ENCODE results near the gene DLAT.
"Not testable (repeated sequence)": the region's sequence is repeated elsewhere in the genome, so short reads cannot be mapped to it uniquely, and the experiment has no call there.

DLAT gene

DNA sequence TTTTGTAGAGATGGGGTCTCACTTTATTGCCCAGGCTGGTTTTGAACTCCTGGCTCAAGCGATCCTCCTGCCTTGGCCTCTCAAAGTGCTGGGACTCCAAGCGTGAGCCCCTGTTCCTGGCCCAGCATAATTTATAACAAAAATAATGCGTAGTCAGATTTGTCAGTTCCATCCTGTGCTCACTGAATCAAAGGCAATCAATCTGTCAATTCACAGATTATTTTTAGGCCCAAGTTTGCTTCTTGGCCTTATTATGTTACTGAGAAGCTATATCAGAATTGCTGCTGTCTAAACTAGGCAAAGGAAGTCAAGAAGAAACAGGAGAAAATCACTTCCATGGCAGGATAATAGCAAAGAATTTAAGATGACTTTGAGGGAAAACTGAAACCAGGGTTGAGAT is 8.7 kb downstream of the DLAT start:
- H3K36me3 ChIP-seq: peaks cover 30% of the 10 kb centered on the region
- H3K27ac ChIP-seq: no peak overlapping the region
- H3K9me3 ChIP-seq: no peaks in the 10 kb centered on the region
- TF ChIP-seq, protein P1, sequence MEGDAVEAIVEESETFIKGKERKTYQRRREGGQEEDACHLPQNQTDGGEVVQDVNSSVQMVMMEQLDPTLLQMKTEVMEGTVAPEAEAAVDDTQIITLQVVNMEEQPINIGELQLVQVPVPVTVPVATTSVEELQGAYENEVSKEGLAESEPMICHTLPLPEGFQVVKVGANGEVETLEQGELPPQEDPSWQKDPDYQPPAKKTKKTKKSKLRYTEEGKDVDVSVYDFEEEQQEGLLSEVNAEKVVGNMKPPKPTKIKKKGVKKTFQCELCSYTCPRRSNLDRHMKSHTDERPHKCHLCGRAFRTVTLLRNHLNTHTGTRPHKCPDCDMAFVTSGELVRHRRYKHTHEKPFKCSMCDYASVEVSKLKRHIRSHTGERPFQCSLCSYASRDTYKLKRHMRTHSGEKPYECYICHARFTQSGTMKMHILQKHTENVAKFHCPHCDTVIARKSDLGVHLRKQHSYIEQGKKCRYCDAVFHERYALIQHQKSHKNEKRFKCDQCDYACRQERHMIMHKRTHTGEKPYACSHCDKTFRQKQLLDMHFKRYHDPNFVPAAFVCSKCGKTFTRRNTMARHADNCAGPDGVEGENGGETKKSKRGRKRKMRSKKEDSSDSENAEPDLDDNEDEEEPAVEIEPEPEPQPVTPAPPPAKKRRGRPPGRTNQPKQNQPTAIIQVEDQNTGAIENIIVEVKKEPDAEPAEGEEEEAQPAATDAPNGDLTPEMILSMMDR (IDR thresholded peaks at IDR 0.05): no peak
- no peak overlapping the region for H3K4me3 ChIP-seq (ENCODE audit: low read depth in 1 of 2, low read length in 1 of 2)
- no peaks in the 10 kb centered on the region for H3K4me1 ChIP-seq (ENCODE audit: control insufficient read depth in 1 of 2, insufficient read depth in 1 of 2, low read depth in 1 of 2, low read length in 1 of 2)
- H3K27me3 ChIP-seq: no peaks in the 10 kb centered on the region

- Histone ChIP-seq H3K9me3 (no peaks in the 10 kb centered on the region), H3K36me3 (peaks cover 28% of the 10 kb centered on the region), H3K27ac (no peak overlapping the region), H3K4me1 (ENCODE audit: control insufficient read depth in 1 of 2, insufficient read depth in 1 of 2, low read depth in 1 of 2, low read length in 1 of 2) (no peaks in the 10 kb centered on the region), H3K27me3 (no peaks in the 10 kb centered on the region), H3K4me3 (ENCODE audit: low read depth in 1 of 2, low read length in 1 of 2) (no peak overlapping the region)
- TF ChIP-seq, protein P1 (IDR thresholded peaks at IDR 0.05): no peak
Measured at GRCh38 chr11:112037527-112037926, 12.3 kb downstream of the DLAT start.

GRCh38 chr11:112042161-112042960 is 17.2 kb downstream of the DLAT start:
- Histone ChIP-seq H3K36me3 (peaks cover 36% of the 10 kb centered on the region), H3K4me3 (ENCODE audit: low read depth in 1 of 2, low read length in 1 of 2) (no peak overlapping the region), H3K4me1 (ENCODE audit: control insufficient read depth in 1 of 2, insufficient read depth in 1 of 2, low read depth in 1 of 2, low read length in 1 of 2) (no peaks in the 10 kb centered on the region), H3K27ac (no peak overlapping the region), H3K9me3 (no peaks in the 10 kb centered on the region), H3K27me3 (no peaks in the 10 kb centered on the region)
- TF ChIP-seq, protein P1 (IDR thresholded peaks at IDR 0.05): no peak

DNA sequence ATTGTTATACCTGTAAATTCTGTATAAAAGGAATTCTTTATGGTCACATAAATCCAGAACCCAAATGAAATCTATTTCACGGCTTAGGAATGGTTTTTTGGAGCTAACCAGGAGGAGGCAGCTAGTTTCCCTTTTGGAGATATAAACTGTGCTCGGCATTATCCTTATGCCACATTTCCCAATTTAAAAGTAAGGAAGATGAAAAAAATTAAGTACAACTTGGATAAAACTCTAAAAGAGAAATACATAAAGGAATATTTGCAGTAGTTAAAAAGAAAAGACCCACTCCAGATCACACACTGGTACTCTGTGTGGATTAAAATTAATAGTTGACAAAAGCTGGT is 17.7 kb downstream of the DLAT start:
- TF ChIP-seq, protein P1 (IDR thresholded peaks at IDR 0.05): no peak
- Histone ChIP-seq H3K4me1 (ENCODE audit: control insufficient read depth in 1 of 2, insufficient read depth in 1 of 2, low read depth in 1 of 2, low read length in 1 of 2) (no peaks in the 10 kb centered on the region), H3K4me3 (ENCODE audit: low read depth in 1 of 2, low read length in 1 of 2) (no peak overlapping the region), H3K9me3 (no peaks in the 10 kb centered on the region), H3K36me3 (peaks cover 33% of the 10 kb centered on the region), H3K27me3 (no peaks in the 10 kb centered on the region), H3K27ac (no peak overlapping the region)

- Histone ChIP-seq H3K4me1 (ENCODE audit: control insufficient read depth in 1 of 2, insufficient read depth in 1 of 2, low read depth in 1 of 2, low read length in 1 of 2) (no peaks in the 10 kb centered on the region), H3K27me3 (no peaks in the 10 kb centered on the region), H3K4me3 (ENCODE audit: low read depth in 1 of 2, low read length in 1 of 2) (no peak overlapping the region), H3K27ac (no peak overlapping the region), H3K36me3 (peaks cover 16% of the 10 kb centered on the region), H3K9me3 (no peaks in the 10 kb centered on the region)
- TF ChIP-seq, protein P1 (IDR thresholded peaks at IDR 0.05): no peak
Measured at GRCh38 chr11:112044961-112045360, 19.8 kb downstream of the DLAT start.

DNA sequence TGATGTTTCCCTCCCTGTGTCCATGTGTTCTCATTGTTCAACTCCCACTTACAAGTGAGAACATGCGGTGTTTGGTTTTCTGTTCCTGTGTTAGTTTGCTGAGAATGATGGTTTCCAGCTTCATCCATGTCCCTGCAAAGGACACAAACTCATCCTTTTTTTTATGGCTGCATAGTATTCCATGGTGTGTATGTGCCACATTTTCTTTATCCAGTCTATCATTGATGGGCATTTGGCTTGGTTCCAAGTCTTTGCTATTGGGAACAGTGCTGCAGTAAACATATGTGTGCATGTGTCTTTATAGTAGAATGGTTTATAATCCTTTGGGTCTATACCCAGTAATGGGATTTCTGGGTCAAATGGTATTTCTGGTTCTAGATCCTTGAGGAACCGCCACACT is 21.4 kb downstream of the DLAT start:
- not testable (repeated sequence) for H3K4me1 ChIP-seq (ENCODE audit: control insufficient read depth in 1 of 2, insufficient read depth in 1 of 2, low read depth in 1 of 2, low read length in 1 of 2); H3K27ac ChIP-seq; H3K9me3 ChIP-seq; H3K4me3 ChIP-seq (ENCODE audit: low read depth in 1 of 2, low read length in 1 of 2); H3K27me3 ChIP-seq
- peaks cover 21% of the 10 kb centered on the region for H3K36me3 ChIP-seq

DNA sequence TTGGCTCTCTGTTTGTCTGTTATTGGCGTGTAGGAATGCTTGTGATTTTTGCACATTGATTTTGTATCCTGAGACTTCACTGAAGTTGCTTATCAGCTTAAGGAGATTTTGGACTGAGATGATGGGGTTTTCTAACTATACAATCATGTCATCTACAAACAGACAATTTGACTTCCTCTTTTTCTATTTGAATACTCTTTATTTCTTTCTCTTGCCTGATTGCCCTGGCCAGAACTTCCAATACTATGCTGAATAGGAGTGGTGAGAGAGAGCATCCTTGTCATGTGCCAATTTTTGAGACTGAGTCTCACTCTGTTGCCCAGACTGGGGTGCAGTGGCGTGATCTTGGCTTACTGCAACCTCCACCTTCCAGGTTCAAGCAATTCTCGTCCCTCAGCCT is 23.0 kb downstream of the DLAT start:
- not testable (repeated sequence) for H3K4me1 ChIP-seq (ENCODE audit: control insufficient read depth in 1 of 2, insufficient read depth in 1 of 2, low read depth in 1 of 2, low read length in 1 of 2); H3K9me3 ChIP-seq; H3K27ac ChIP-seq; H3K4me3 ChIP-seq (ENCODE audit: low read depth in 1 of 2, low read length in 1 of 2); H3K27me3 ChIP-seq
- peaks cover 37% of the 10 kb centered on the region for H3K36me3 ChIP-seq

Measured in neutrophil (primary cell).